IPS DF 19.7 (cell line): ENCODE data around the gene FER.

Experiments
- DNase-seq: peaks from one replicate; pipeline ENCODE4 v3.0.0-alpha.2; 2013; ENCODE audit warnings: low read depth, low spot score

Gene FER

GRCh38 chr5:109231331-109231730, 483.6 kb downstream of the FER start:
- DNase-seq = no peak

GRCh38 chr5:109234381-109234780, 486.7 kb downstream of the FER start:
- no peak for DNase-seq

DNA sequence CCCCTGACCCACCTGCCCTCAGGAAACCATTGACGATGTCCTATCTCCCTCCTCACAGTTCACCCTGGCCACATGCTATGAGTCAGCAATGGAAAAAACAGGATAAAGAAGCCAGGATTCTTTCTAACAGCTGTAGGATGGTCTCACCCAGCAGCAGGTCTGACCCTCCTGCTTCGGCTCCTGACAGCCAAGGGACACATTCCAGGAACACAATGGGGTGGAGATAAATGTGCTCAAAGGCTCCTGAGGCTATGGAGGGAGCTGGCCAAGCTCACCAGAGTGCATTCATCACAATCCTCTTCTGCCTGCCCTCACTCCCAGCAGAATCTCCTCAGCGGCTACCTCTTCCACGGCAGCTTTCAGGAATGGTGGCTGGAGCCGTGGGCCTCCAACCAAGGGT, 491.8 kb downstream of the FER start:
- DNase-seq = no peak

DNA sequence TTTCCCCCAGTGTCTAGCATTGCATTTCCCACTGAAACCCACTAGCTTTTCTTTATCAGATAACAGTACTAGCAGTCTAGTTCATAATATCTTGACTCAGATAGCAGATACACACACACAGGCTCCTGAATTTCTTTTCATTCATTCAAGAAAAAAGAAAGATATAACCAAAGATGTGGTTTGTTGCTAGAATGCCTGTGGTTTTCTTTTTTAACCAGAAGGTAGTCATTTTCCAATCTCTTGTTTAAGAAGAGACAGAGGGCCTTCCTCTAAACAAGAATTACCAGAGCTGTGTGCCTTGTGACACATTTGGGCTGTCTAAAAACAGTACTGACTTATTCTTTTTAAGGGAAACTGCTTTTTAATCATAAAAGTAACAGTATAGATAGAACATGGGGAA, 494.8 kb downstream of the FER start:
- DNase-seq = no peak

GRCh38 chr5:109246395-109246794, 498.7 kb downstream of the FER start:
- DNase-seq = no peak
